ENCODE results near the gene ZFR2. TPM values are rescaled to one million over a fixed set of nuclear protein-coding genes. Genes with fewer than 3 reads are reported as not detected.

ZFR2 gene
- total and polyA plus RNA-seq, 2 of the 8 experiments (the other 6 are each of a cell fraction or from before 2014, with no cell fraction given) = 14.5 to 28.4 TPM

- TF ChIP-seq E2F6 (IDR thresholded peaks at IDR 0.05) (no peak), TCF12 (IDR thresholded peaks at IDR 0.05; ENCODE audit: low read depth, low read length) (no peak), RBBP5 (IDR thresholded peaks at IDR 0.05; ENCODE audit: borderline replicate concordance, low read depth, low read length) (no peak)
- Histone ChIP-seq H4K5ac (ENCODE audit: insufficient read length, low read depth, low read length) (no peak overlapping the region), H3K79me1 (ENCODE audit: low read depth, low read length) (no peaks in the 10 kb centered on the region), H2BK20ac (ENCODE audit: low read length) (no peak overlapping the region), H3K79me2 (ENCODE audit: control insufficient read depth in 1 of 2, insufficient read depth in 2 of 2, low read length in 2 of 2) (no peaks in the 10 kb centered on the region), H2AK5ac (ENCODE audit: low read depth, low read length) (no peak overlapping the region), H3K27ac (ENCODE audit: low read depth, low read length) (no peak overlapping the region), H3K9ac (replicated peaks in 1 of 4; ENCODE audit: extremely low read depth in 1 of 4, low read depth in 3 of 4, low read length in 3 of 4) (no peak overlapping the region), H3K56ac (replicated peaks; ENCODE audit: insufficient read length, low read depth, low read length) (no peak overlapping the region), H4K20me1 (replicated peaks in 1 of 2; ENCODE audit: control insufficient read depth in 1 of 2, insufficient read depth in 2 of 2, low read length in 2 of 2) (peaks cover 0 to 9% of the 10 kb centered on the region in 2 experiments), H3K4me2 (ENCODE audit: insufficient read depth in 1 of 2, low read depth in 2 of 2, low read length in 2 of 2) (no peak overlapping the region), H3K36me3 (ENCODE audit: control insufficient read depth in 2 of 4, insufficient read depth in 4 of 4, low read length in 3 of 4) (peaks cover 0 to 3% (median 0%) of the 10 kb centered on the region in 4 experiments; a peak in 1 of 8 replicates), H3K4me3 (ENCODE audit: extremely low read depth in 1 of 4, insufficient read depth in 2 of 4, low read depth in 3 of 4, low read length in 4 of 4) (no peak overlapping the region), H3K23me2 (ENCODE audit: low read depth, low read length) (peaks cover 9% of the 10 kb centered on the region), H2BK120ac (replicated peaks; ENCODE audit: low read depth, low read length) (no peak overlapping the region), H3K23ac (ENCODE audit: insufficient read length) (no peak overlapping the region), H2BK5ac (ENCODE audit: low read depth, low read length) (no peak overlapping the region), H3K18ac (ENCODE audit: extremely low read depth, low read length) (no peak overlapping the region), H3K27me3 (replicated peaks in 1 of 4; ENCODE audit: control insufficient read depth in 3 of 4, extremely low read depth in 1 of 4, insufficient read depth in 3 of 4, low read length in 3 of 4) (peaks cover 0 to 6% (median 4%) of the 10 kb centered on the region in 4 experiments; a peak in 5 of 7 replicates), H4K91ac (replicated peaks; ENCODE audit: insufficient read length, low read length) (no peak overlapping the region), H3K4me1 (replicated peaks in 1 of 4; ENCODE audit: control insufficient read depth in 3 of 4, insufficient read depth in 4 of 4, low read length in 3 of 4) (peaks cover 0 to 3% (median 1%) of the 10 kb centered on the region in 4 experiments; a peak in 3 of 7 replicates), H2AFZ (ENCODE audit: low read length) (no peak overlapping the region), H4K8ac (ENCODE audit: extremely low read depth, insufficient read depth, low read length) (peak overlapping the region; percentile 25; the same call in 1 of the 2 replicates), H3K14ac (ENCODE audit: insufficient read length) (no peak overlapping the region), H3K9me3 (ENCODE audit: insufficient read depth in 2 of 2, low read depth in 1 of 2, low read length in 1 of 2) (peaks cover 0 to 4% of the 10 kb centered on the region in 2 experiments; a peak in 1 of 4 replicates), H2BK12ac (ENCODE audit: low read depth, low read length) (no peak overlapping the region), H2BK15ac (ENCODE audit: low read length) (no peak overlapping the region), H3K4ac (replicated peaks; ENCODE audit: insufficient read length, low read depth, low read length) (no peak overlapping the region)
- 83% methylated on average over 3 of the region's 13 CpGs; no CpG with 5 or more reads in 1 of the 2 experiments for WGBS, 2 experiments (ENCODE audit: extremely low coverage in 1 of 2, insufficient coverage in 1 of 2, insufficient read length in 1 of 2, insufficient replicate concordance in 2 of 2, low coverage in 1 of 2, low lambda C conversion rate in 2 of 2, missing lambda C conversion rate in 1 of 2)
- DNase-seq (ENCODE audit: low read depth in 1 of 2, low spot score in 2 of 2) (no peak), FAIRE-seq (no peak)
- POLR2A ChIA-PET (ENCODE audit: partially characterized antibody) = interaction anchor here (0.8 kb wide), 1 partner anchor 181 kb away, joined by 4 read pairs; the partner anchor contains the start of gene EEF2
- CTCF ChIA-PET (ENCODE audit: partially characterized antibody) = interaction anchor here (0.8 to 2.2 kb wide), 3 partner anchors 15 to 114 kb away, joined by 3 to 7 read pairs (median 3); no protein-coding TSS in a partner anchor
Measured at GRCh38 chr19:3804429-3804828, 64.4 kb downstream of the ZFR2 start.

Data from H1 (cell line).